ENCODE results near the gene ZNF407.

ZNF407 gene

GRCh38 chr18:75003039-75003438 is 405.4 kb downstream of the ZNF407 start:
- no peak overlapping the region for H3K4me3 ChIP-seq (ENCODE audit: low read depth, low read length)
- no peak for DNase-seq (ENCODE audit: low read depth)
- TF ChIP-seq CTCF (IDR thresholded peaks at IDR 0.05; ENCODE audit: low read depth, low read length, missing control alignments) = no peak

- H3K4me3 ChIP-seq (ENCODE audit: low read depth, low read length) = no peak overlapping the region
- no peak for DNase-seq (ENCODE audit: low read depth)
These were observed 406.4 kb downstream of the ZNF407 start for GRCh38 chr18:75003764-75004690.

GRCh38 chr18:75005626-75006025 is 408.0 kb downstream of the ZNF407 start:
- no peak for TF ChIP-seq CTCF (IDR thresholded peaks at IDR 0.05; ENCODE audit: low read depth, low read length, missing control alignments)
- DNase-seq (ENCODE audit: low read depth) = no peak
- H3K4me3 ChIP-seq (ENCODE audit: low read depth, low read length) = no peak overlapping the region

More at GRCh38 chr18:75003764-75004690, 406.4 kb downstream of the ZNF407 start:
- TF ChIP-seq CTCF (IDR thresholded peaks at IDR 0.05; ENCODE audit: low read depth, low read length, missing control alignments) = no peak

GRCh38 chr18:75008186-75008585 is 410.5 kb downstream of the ZNF407 start:
- no peak overlapping the region for H3K4me3 ChIP-seq (ENCODE audit: low read depth, low read length)
- no peak for DNase-seq (ENCODE audit: low read depth)
- no peak for TF ChIP-seq CTCF (IDR thresholded peaks at IDR 0.05; ENCODE audit: low read depth, low read length, missing control alignments)

GRCh38 chr18:75009296-75009695 is 411.6 kb downstream of the ZNF407 start:
- no peak for DNase-seq (ENCODE audit: low read depth)
- TF ChIP-seq CTCF (IDR thresholded peaks at IDR 0.05; ENCODE audit: low read depth, low read length, missing control alignments) = no peak
- H3K4me3 ChIP-seq (ENCODE audit: low read depth, low read length) = no peak overlapping the region

- DNase-seq (ENCODE audit: low read depth) = no peak
- H3K4me3 ChIP-seq (ENCODE audit: low read depth, low read length) = no peak overlapping the region
- TF ChIP-seq CTCF (IDR thresholded peaks at IDR 0.05; ENCODE audit: low read depth, low read length, missing control alignments) = no peak
These were observed 412.2 kb downstream of the ZNF407 start for GRCh38 chr18:75009878-75010277.

- no peak overlapping the region for H3K4me3 ChIP-seq (ENCODE audit: low read depth, low read length)
These were observed 412.6 kb downstream of the ZNF407 start for GRCh38 chr18:75010278-75010677.

More at GRCh38 chr18:75010278-75010677, 412.6 kb downstream of the ZNF407 start:
- no peak for TF ChIP-seq CTCF (IDR thresholded peaks at IDR 0.05; ENCODE audit: low read depth, low read length, missing control alignments)
- DNase-seq (ENCODE audit: low read depth) = no peak
